Fibroblast of mammary gland (primary cell): ENCODE measurements around the gene SPHKAP.
A peak's percentile ranks its signal among the peaks of the same experiment; 100 is the strongest.

Experiments
- DNase-seq: peaks from one replicate; pipeline ENCODE4 v3.0.0-alpha.2; 2010; ENCODE audit warnings: low read depth
- H3K4me3 ChIP-seq: 2 replicates; pipeline ENCODE4 v1.5.1; 2011; ENCODE audit warnings: low read depth, mild to moderate bottlenecking, low read length, moderate library complexity; ENCODE audit not compliant: control insufficient read depth
- TF ChIP-seq, protein P1 (sequence below): conservative IDR thresholded peaks from 2 replicates; pipeline ENCODE4 v1.5.1; 2011; ENCODE audit warnings: low read depth, low read length, inconsistent platforms; ENCODE audit not compliant: control insufficient read depth, insufficient read depth

Gene SPHKAP

DNA sequence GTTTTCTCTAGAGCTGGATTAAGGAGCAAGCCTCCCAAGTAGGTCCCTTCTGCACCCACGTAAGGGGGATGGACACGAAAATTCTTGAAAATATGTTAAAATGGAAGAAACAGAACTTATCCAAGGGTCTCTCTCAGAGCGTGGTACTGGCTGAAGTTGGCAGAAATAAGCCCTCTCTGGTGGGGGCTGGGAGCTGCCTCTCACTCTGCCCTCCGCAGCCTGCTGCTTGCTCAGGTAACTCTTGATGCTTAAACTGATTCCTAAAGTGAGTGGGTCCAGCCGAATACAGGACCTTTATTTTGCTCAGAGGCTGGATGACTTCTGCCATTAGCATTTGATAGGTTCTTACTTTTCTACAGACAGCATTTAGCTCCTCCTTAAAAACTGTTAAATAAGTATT is 78.1 kb downstream of the SPHKAP start:
- TF ChIP-seq, protein P1, sequence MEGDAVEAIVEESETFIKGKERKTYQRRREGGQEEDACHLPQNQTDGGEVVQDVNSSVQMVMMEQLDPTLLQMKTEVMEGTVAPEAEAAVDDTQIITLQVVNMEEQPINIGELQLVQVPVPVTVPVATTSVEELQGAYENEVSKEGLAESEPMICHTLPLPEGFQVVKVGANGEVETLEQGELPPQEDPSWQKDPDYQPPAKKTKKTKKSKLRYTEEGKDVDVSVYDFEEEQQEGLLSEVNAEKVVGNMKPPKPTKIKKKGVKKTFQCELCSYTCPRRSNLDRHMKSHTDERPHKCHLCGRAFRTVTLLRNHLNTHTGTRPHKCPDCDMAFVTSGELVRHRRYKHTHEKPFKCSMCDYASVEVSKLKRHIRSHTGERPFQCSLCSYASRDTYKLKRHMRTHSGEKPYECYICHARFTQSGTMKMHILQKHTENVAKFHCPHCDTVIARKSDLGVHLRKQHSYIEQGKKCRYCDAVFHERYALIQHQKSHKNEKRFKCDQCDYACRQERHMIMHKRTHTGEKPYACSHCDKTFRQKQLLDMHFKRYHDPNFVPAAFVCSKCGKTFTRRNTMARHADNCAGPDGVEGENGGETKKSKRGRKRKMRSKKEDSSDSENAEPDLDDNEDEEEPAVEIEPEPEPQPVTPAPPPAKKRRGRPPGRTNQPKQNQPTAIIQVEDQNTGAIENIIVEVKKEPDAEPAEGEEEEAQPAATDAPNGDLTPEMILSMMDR = no peak
- no peak for DNase-seq
- H3K4me3 ChIP-seq = no peak overlapping the region

- H3K4me3 ChIP-seq = no peak overlapping the region
- TF ChIP-seq, protein P1 = no peak
- no peak for DNase-seq
Measured at GRCh38 chr2:228102949-228103348, 78.5 kb downstream of the SPHKAP start.

- peak; percentile 22 for DNase-seq
- TF ChIP-seq, protein P1 = no peak
- H3K4me3 ChIP-seq = no peak overlapping the region
Measured at GRCh38 chr2:228094377-228094921, 87.0 kb downstream of the SPHKAP start.

- TF ChIP-seq, protein P1 = no peak
- DNase-seq = no peak
- no peak overlapping the region for H3K4me3 ChIP-seq
Measured at GRCh38 chr2:228092056-228092455, 89.4 kb downstream of the SPHKAP start.

- H3K4me3 ChIP-seq = no peak overlapping the region
- TF ChIP-seq, protein P1 = no peak
Measured at GRCh38 chr2:228086561-228086960, 94.9 kb downstream of the SPHKAP start.

GRCh38 chr2:228084717-228085116 is 96.8 kb downstream of the SPHKAP start:
- DNase-seq = no peak
- TF ChIP-seq, protein P1 = no peak
- no peak overlapping the region for H3K4me3 ChIP-seq

More at GRCh38 chr2:228086561-228086960, 94.9 kb downstream of the SPHKAP start:
- DNase-seq = no peak

- no peak overlapping the region for H3K4me3 ChIP-seq
- DNase-seq = no peak
- TF ChIP-seq, protein P1 = no peak
Measured at GRCh38 chr2:228083131-228083530, 98.4 kb downstream of the SPHKAP start.
